Measurements from ENCODE around the gene NTSR1.

DNA sequence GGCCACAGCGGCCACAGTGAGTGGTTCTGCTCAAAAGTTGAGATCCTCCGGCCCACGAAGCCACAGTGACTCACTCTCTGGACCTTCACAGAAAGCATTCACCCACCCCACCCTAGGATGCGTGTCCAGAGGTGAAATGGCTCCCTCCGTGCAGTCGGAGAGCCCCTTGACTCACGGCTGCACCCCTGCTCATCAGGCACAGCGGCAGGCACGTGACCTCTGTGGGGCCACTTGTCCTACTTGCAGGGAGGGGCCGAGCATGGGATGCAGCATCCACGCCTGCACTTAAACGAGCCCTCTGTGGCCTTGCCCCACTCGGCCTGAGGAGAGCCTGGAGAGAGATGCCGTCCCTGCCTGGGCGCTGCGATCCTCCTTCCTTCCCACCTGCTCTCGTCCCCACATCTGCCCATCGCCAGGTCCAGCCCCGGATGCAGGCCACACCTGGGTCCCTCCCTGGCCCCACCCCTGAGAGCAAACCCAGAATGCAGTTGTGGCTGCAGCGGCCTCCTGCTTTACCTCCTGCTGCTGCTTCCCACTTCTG is 28.7 kb downstream of the NTSR1 start:
- TF ChIP-seq, protein P1, sequence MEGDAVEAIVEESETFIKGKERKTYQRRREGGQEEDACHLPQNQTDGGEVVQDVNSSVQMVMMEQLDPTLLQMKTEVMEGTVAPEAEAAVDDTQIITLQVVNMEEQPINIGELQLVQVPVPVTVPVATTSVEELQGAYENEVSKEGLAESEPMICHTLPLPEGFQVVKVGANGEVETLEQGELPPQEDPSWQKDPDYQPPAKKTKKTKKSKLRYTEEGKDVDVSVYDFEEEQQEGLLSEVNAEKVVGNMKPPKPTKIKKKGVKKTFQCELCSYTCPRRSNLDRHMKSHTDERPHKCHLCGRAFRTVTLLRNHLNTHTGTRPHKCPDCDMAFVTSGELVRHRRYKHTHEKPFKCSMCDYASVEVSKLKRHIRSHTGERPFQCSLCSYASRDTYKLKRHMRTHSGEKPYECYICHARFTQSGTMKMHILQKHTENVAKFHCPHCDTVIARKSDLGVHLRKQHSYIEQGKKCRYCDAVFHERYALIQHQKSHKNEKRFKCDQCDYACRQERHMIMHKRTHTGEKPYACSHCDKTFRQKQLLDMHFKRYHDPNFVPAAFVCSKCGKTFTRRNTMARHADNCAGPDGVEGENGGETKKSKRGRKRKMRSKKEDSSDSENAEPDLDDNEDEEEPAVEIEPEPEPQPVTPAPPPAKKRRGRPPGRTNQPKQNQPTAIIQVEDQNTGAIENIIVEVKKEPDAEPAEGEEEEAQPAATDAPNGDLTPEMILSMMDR (conservative IDR thresholded peaks at IDR 0.05) = no peak
- TF ChIP-seq EZH2 (IDR thresholded peaks at IDR 0.05; ENCODE audit: low read depth) = no peak

Measured in PC-9 (cell line).